Smooth muscle cell (in vitro differentiated cells): ENCODE measurements around the gene DAZAP1. TPM values are rescaled to one million over a fixed set of nuclear protein-coding genes. Genes with fewer than 3 reads are reported as not detected.

Source experiments
- DNase-seq: peaks from one replicate; lab custom pipeline; 2025; ENCODE audit not compliant: unreplicated experiment; lab: John Stamatoyannopoulos, UW
- H2AFZ ChIP-seq: fragments of 200-600 bp; sonication (generic); 2 replicates; pipeline ENCODE4 v1.6.0; 2016; ENCODE audit warnings: antibody characterized with exemption, low read depth, mild to moderate bottlenecking
- H3F3A ChIP-seq: fragments of 200-600 bp; sonication (generic); 2 replicates; pipeline ENCODE4 v1.6.0; 2017; ENCODE audit warnings: antibody characterized with exemption, low read depth
- H3K27ac ChIP-seq: fragments of 200-600 bp; sonication (generic); 2 replicates; pipeline ENCODE4 v1.5.1; 2016; ENCODE audit warnings: low read depth, mild to moderate bottlenecking
- H3K27me3 ChIP-seq: fragments of 200-600 bp; sonication (generic); 2 replicates; pipeline ENCODE4 v1.6.1; 2016; ENCODE audit warnings: low read depth, mild to moderate bottlenecking
- H3K36me3 ChIP-seq: fragments of 200-600 bp; sonication (generic); 2 replicates; pipeline ENCODE4 v1.5.1; 2016; ENCODE audit warnings: low read depth
- H3K4me1 ChIP-seq: fragments of 200-600 bp; sonication (generic); 2 replicates; pipeline ENCODE4 v1.5.1; 2016; ENCODE audit warnings: low read depth
- H3K4me2 ChIP-seq: fragments of 200-600 bp; sonication (generic); 2 replicates; pipeline ENCODE4 v1.6.0; 2016; ENCODE audit warnings: mild to moderate bottlenecking
- H3K4me3 ChIP-seq: fragments of 200-600 bp; sonication (generic); 2 replicates; pipeline ENCODE4 v1.5.1; 2016; ENCODE audit warnings: mild to moderate bottlenecking
- H3K79me2 ChIP-seq: fragments of 200-600 bp; sonication (generic); 2 replicates; pipeline ENCODE4 v1.6.0; 2016; ENCODE audit warnings: low read depth, mild to moderate bottlenecking
- H3K9ac ChIP-seq: fragments of 200-600 bp; sonication (generic); 2 replicates; pipeline ENCODE4 v1.6.0; 2016; ENCODE audit warnings: low read depth
- H3K9me3 ChIP-seq: fragments of 200-600 bp; sonication (generic); replicated peaks from 2 replicates; pipeline ENCODE4 v1.5.1; 2016; ENCODE audit warnings: low read depth
- H4K20me1 ChIP-seq: fragments of 200-600 bp; sonication (generic); 2 replicates; pipeline ENCODE4 v1.6.0; 2016; ENCODE audit warnings: low read depth
- WGBS: methylation state at CpG from one replicate; pipeline ENCODE4 v1.1.7; 2016; ENCODE audit warnings: low lambda C conversion rate; 5-methylcytosine and 5-hydroxymethylcytosine counted together
- polyA plus RNA-seq: library from polyadenylated mRNA; unstranded; fragments of >200 nt; fragmentation: Nextera tagmentation; extraction: Ambion mirVana; gene quantifications from 2 replicates; pipeline ENCODE4 v1.2.1, GENCODE V29; 2016
- total RNA-seq: library from RNA; depleted of rRNA; stranded (reverse); fragments of >200 nt; gene quantifications from 2 replicates; pipeline ENCODE4 v1.2.3, GENCODE V29; 2014
- TF ChIP-seq, protein P1 (sequence below): fragments of 200-600 bp; sonication (generic); IDR thresholded peaks from 2 replicates; pipeline ENCODE4 v1.5.1; 2017; ENCODE audit warnings: borderline replicate concordance, mild to moderate bottlenecking, antibody characterized with exemption; ENCODE audit not compliant: insufficient read depth, poor library complexity, severe bottlenecking

Gene DAZAP1
- total and polyA plus RNA-seq, 2 experiments from 2014 or later = 35.5 to 41.7 TPM

GRCh38 chr19:1472231-1473084 is 65.1 kb downstream of the DAZAP1 start:
- DNase-seq = no peak
- peaks cover 97% of the 10 kb centered on the region for H4K20me1 ChIP-seq
- no peak overlapping the region for H3K4me3 ChIP-seq
- no peak overlapping the region for H3K4me2 ChIP-seq
- H3K27ac ChIP-seq = no peak overlapping the region
- H3K4me1 ChIP-seq = peaks cover 21% of the 10 kb centered on the region
- H3K9ac ChIP-seq = no peak overlapping the region
- H3K36me3 ChIP-seq = no peaks in the 10 kb centered on the region
- 79% methylated on average over 30 of the region's 44 CpGs for whole genome bisulfite sequencing
- H2AFZ ChIP-seq = no peak overlapping the region
- no peaks in the 10 kb centered on the region for H3F3A ChIP-seq
- no peaks in the 10 kb centered on the region for H3K9me3 ChIP-seq
- peaks cover 4% of the 10 kb centered on the region for H3K79me2 ChIP-seq
- H3K27me3 ChIP-seq = peaks cover 61% of the 10 kb centered on the region
- TF ChIP-seq, protein P1, sequence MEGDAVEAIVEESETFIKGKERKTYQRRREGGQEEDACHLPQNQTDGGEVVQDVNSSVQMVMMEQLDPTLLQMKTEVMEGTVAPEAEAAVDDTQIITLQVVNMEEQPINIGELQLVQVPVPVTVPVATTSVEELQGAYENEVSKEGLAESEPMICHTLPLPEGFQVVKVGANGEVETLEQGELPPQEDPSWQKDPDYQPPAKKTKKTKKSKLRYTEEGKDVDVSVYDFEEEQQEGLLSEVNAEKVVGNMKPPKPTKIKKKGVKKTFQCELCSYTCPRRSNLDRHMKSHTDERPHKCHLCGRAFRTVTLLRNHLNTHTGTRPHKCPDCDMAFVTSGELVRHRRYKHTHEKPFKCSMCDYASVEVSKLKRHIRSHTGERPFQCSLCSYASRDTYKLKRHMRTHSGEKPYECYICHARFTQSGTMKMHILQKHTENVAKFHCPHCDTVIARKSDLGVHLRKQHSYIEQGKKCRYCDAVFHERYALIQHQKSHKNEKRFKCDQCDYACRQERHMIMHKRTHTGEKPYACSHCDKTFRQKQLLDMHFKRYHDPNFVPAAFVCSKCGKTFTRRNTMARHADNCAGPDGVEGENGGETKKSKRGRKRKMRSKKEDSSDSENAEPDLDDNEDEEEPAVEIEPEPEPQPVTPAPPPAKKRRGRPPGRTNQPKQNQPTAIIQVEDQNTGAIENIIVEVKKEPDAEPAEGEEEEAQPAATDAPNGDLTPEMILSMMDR = no peak

DNA sequence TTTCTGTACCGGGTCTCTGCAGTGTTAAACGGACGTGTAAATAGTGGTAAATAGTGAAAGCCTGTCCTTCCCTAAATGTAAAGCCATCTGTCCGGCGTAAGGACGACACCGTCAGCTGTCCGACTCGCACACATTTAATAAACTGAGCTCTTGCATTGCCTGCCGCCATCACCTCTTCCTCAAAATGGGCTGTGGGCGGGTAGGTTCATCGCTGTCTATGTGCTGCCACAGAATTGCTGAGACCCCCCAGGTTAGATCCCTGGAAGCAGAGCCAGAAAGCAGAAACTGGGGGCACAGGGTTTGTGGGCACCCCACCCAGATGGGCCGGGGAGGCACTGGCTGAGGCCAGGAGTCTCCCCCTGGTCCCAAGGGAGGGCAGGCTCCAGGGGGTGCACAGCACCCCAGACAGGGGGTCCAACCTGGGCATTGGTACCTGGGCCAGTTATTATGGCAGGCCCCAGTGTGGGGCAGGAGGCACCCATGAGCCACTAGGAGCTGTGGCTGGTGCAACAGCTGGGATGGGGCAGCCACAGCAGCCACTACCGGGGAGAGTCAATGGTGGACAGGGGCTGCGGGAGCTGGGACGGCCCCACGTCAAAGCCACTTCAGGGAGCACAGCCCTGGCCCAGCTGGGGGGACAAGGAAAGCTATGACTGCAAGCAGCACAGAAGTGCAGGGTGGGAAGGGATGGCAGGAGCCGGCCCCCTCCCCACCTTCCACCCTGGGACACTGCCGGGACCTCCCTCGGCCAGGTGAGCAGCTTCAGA is 65.9 kb downstream of the DAZAP1 start:
- Histone ChIP-seq H3F3A (no peaks in the 10 kb centered on the region), H3K4me2 (no peak overlapping the region), H3K27me3 (peaks cover 53% of the 10 kb centered on the region), H3K9me3 (no peaks in the 10 kb centered on the region), H4K20me1 (peaks cover 97% of the 10 kb centered on the region), H3K79me2 (peaks cover 12% of the 10 kb centered on the region), H3K27ac (no peak overlapping the region), H2AFZ (no peak overlapping the region), H3K36me3 (no peaks in the 10 kb centered on the region), H3K4me3 (no peak overlapping the region), H3K4me1 (peaks cover 13% of the 10 kb centered on the region), H3K9ac (no peak overlapping the region)
- DNase-seq = no peak
- TF ChIP-seq, protein P1 = no peak
- WGBS = 83% methylated on average over 20 of the region's 20 CpGs

DNA sequence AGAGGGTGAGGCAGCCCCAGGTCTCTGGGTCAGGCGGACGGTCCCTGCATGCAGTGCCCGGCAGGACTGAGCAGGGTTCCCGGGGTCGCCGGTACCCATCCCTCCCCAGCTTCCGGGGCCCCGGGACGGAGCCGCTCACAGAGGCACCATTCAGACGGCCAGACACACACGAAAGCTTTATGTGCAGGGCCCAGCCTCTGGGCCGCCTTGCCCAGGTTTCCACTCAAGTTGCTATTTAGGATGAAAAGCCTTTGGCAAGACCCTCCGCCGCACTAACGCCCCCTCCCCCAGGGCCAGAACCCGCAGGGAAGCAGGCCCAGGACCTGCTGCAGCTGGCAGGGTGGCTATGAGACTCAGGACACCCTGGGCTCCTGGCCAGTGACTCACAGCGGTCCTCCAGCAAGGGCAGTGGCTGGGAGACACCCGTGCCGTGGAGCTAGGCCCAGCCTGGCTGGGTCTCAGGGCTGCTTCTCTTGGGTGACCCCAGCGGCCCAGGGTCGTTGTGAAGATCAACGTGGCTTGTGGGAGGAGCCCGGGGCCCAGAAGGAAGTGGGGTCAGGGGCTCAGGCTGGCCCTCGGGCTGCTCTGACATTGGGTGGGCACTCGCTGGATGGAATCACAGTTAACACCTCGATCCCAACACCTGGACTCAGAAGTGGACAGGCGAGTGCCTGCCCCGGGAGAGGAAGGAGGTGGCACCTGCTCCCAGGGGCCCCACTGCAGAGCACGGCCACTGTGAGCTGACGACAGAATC is 66.8 kb downstream of the DAZAP1 start:
- H3K4me3 ChIP-seq = no peak overlapping the region
- no peak overlapping the region for H3K27ac ChIP-seq
- H3K4me2 ChIP-seq = no peak overlapping the region
- no peaks in the 10 kb centered on the region for H3F3A ChIP-seq
- no peak overlapping the region for H3K9ac ChIP-seq
- peaks cover 19% of the 10 kb centered on the region for H3K79me2 ChIP-seq
- no peaks in the 10 kb centered on the region for H3K9me3 ChIP-seq
- DNase-seq = no peak
- H2AFZ ChIP-seq = no peak overlapping the region
- H4K20me1 ChIP-seq = peaks cover 91% of the 10 kb centered on the region
- H3K27me3 ChIP-seq = peaks cover 44% of the 10 kb centered on the region
- TF ChIP-seq, protein P1 = no peak
- H3K36me3 ChIP-seq = no peaks in the 10 kb centered on the region
- 87% methylated on average over 30 of the region's 31 CpGs for WGBS
- H3K4me1 ChIP-seq = peaks cover 12% of the 10 kb centered on the region
